Activated CD8-positive, alpha-beta memory T cell treated with anti-CD3 and anti-CD28 coated beads, Interleukin-2, amount 50 U/mL, for 1 hour (primary cell): ENCODE results near the gene ZIC4.

ENCODE experiments used
- DNase-seq: peaks from one replicate; pipeline ENCODE4 v3.0.0-alpha.2; 2020; ENCODE audit errors: extremely low read depth

Gene ZIC4

DNA sequence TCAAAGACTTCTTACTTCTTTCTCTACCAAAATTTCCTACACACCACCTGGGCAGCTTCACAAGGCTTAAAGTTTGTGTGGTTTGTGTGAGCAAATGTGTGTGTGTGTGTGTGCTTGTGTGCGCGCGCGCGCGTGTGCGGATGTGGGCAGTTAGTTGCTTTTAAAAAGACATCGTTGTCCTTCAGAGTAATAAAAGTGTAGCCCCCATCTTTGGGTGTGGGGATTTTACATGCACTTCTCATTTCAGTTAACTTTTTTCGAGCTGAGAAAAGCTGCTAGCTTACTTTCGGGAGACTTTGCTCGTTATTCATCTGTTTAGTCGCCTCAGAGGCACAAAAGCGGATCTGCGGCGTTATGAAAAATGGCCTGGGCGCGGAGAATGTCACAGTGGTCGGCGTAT, 36.0 kb downstream of the ZIC4 start:
- DNase-seq = no peak

DNA sequence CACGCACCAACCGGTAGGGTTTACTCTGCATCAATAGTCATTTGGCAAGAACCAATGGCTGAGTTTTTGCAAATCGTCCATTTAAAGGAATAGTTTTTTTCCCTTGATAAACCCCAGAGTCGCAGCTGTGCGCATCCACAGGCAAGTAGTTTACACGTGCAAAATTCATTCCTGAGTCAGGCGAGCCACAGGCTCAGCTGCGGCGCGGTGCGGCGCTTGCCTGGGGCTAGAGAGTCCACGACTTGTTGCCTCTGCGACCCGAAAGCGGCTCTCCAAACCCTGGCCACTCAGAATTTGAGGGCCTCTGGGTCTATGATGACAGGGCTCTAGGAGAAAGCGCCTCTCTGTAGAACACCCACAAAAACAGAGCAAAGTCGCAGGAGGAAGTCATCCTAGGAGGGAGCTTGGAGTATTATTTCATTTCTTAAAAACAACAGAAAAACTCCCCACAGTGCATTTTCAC, 36.7 kb downstream of the ZIC4 start:
- DNase-seq = no peak

DNA sequence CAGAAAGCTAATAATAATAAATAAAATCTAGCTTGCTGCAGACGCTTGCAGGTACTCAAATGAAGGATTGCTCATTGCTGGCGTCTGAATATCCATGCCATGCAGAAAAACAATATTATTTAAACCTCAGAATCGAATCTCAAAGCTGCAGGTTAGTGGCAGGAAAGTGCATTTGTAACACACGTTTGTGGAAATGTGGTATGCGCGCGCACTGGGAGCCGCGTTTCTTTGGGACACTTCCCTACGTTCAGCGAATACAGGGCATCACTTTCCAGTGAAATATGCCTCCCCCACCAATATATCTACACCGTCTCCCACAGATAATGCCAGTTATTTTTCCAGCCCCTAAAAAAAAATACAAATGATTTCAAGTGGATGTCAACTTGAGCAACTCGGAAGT, 37.1 kb downstream of the ZIC4 start:
- no peak for DNase-seq

- no peak for DNase-seq
These were observed 37.7 kb downstream of the ZIC4 start for GRCh38 chr3:147368561-147369221.

DNA sequence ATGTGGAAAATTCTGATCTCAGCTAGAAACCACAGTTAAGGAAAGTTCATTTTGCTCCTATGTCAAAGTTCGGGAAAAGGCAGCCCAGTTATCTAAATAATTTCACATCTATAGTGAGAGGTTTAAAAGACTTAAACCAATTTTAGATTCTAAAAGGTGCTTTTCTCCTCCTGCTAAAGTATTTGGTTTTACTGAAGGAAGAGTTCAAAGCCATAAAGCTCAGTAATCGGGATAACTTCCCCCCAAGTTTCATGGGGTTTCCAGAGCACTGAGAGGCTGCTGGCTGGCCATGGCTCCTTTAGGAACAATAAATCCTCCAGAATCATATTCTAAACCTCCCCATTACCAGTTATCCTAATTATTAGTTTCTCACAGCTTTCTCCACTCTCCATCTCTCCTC, 38.2 kb downstream of the ZIC4 start:
- no peak for DNase-seq

GRCh38 chr3:147367676-147368075, 38.7 kb downstream of the ZIC4 start:
- DNase-seq = no peak

GRCh38 chr3:147365196-147366115, 40.9 kb downstream of the ZIC4 start:
- DNase-seq = no peak

DNA sequence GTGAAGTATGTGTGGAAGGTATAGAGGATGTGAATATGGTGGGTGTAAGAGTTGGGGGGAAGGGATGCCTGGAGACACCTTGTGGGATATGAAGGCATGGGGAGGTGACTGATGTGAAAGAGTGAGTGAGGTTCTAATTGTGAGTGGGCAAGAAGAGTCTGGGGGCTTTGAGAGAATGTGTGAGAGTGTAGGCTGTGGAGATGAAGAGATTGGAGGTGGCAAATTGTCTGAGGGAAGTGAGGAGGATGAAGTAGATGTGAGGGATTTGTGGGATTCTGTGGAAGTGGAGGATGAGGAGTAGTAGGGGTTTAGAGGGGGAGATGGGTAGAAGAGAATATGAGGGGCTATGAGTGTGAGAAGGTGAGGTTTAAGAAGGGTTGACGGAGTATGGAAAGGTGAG, 41.6 kb downstream of the ZIC4 start:
- DNase-seq = no peak

DNA sequence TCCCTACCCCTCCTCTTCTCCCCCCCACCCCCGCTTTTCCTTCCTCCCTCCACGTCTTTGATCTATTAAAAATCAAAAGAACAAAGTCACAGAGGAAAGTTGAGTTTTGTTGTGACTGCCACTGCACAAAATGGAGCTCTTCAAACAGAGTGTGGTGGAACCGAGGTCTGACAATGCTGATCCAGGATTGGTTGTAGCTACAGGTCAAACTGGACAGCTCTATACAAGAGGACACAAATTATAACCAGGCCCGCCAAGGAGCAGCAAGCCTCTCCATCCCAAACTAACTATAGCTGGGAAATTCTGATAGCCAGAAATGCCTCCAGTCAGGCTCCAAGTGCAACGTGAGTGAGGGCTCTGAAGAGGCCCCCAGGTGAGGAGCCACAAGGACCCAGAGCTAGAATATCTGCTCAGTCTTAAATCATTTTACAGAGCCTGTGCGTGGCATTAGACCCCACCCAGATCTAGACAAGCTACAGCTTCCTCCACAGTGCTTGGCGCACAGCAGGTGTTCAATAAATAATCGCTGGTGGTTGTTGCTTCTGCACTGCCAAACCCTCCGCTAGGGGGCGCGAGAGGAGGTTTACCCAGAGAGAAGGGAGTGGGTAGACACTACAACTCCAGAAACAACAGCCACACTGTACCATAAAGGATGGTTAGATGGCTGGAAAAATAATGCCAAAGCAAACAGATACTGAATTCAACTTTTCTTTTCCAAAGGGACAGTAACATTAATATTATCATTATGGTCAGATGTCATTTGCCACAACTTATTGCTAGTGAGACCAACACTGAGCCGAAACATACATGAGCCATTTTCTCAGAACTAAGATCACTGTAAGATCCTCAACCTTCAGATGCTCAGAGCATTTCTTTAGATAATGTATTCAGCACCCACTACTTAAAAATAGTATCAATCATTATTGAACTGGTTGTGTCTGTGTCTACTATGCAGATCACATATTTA, 44.6 kb downstream of the ZIC4 start:
- DNase-seq = no peak

GRCh38 chr3:147360646-147361453, 45.5 kb downstream of the ZIC4 start:
- no peak for DNase-seq

- DNase-seq = no peak
These were observed 46.3 kb downstream of the ZIC4 start for GRCh38 chr3:147360051-147360439.

- no peak for DNase-seq
These were observed 46.9 kb downstream of the ZIC4 start for GRCh38 chr3:147359177-147360050.

DNA sequence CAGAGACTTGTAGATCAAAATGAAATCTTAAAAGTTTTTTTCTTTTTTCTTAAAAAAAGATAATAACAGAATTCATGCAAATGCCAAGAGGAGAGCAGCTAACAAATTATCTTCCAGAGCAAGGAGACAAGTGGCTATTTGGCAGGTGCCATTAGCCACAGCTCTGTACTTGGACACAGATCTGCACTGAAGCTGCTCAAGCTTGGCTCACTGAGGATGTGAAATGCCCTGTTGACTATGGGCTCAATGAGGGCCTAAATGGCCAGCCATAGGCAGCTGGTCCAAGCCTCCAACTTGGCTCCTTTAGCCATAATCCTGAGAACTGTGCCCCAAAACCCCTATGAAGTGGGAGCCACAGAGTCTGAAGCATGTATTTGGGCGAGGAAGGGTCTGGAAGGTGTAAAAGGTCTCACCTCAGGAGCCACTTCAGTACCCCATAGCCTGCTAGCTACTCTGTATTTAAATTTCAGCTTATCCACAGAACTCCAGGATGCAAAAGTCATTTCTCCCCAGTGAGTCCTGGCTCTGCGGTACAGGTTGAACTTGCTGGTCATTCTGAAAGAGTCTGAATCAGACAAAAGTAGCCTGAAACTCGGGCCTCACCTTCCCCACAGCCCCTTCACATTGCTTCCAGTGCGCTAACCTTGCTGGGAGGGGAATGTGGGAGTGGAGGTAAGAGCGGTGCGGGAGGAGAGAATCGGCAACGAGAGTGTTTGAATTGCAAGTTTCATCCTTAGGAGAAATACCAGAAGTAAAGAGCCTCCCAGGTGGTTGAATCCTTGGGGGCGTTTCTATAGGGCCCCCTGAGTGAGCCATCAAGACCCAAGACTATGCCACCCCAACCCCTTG, 48.0 kb downstream of the ZIC4 start:
- DNase-seq = no peak

DNA sequence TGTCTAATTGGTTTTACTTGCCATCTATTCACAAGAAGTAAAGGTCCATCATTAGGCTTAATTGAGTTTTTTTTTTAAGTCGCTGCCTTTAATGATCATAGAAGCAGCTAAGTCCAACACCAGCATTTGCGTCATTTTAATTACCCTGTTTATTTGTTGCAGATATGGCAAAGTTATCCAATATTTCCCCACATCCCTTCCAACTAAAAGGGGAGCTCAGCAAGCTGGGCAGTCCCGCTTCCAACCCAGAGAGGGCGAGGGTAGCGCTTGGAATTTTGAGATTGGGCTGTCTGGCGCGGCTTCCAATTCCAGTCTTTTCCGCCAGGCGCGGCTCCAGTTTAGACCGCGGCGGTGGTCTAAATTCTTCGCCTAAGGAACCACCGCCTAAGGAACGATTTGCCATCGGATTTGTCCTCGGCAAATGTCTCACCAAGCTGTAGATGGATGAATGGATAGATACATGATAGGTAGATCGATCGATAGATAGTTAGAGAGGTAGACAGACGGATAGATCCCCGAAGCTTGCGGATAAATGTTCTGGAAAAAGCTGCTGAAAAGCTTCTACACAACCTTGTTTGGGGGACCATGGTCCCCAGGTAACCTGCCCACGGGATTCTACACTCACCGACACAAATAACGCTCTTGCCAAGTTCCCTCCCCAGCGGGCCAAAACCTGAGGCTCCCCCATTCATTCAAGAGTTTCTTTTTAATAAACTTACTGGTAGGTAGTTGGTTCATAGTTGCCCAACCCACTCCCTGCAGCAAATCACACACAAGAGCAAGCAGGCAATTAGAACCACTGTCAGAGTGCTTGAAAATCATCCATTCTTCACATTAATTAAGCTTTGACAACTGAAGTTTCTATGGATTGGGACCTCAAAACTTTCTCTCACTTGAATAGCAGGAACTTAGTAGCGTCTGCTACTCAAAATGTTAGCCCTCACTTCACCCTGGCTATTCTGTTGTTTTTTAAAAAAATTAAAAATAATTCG, 49.1 kb downstream of the ZIC4 start:
- no peak for DNase-seq

DNA sequence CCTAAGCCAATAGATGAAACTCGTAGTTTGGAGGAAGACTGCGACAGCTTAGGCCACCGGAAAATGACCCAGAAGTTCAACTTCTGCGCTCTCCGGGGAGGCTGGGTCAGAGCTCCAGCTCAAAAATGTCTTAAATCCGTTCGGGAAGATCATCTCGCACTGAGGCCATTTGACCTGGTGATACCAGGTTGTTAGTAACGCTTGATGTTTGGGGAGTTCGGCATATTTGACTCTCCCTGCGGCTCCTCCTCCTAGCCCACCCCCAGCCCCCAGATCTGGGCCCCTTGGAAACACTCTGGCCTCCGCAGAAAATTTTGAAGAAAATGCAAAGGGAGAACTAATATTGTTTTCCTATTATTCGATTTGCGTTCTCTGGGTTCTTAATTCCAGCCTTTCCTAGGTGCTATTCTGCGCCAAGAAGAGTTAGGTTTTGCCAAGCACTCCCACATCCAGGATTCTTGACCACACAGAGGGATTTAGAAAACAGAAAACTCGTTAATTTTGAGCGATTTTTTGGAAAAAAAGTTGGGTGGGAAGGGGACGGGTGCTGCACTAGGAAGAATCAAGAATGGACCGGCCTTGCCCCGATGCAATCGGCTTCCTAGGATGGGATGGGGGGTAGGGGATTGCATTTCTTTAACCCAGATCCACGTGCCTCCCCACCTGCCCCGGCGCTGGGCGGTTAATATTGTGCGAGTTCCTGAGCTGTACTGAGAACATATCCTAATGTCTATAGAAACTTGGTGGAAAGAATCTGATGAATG, 50.0 kb downstream of the ZIC4 start:
- DNase-seq = no peak

- DNase-seq = no peak
These were observed 50.6 kb downstream of the ZIC4 start for GRCh38 chr3:147355753-147356090.

GRCh38 chr3:147355084-147355752, 51.1 kb downstream of the ZIC4 start:
- DNase-seq = no peak
